AG09319 (cell line): Measurements from ENCODE around the gene PAPPA.

Experiments used
- DNase-seq: peaks from one replicate; pipeline ENCODE4 v3.0.0-alpha.2; 2010; ENCODE audit warnings: low read depth; ENCODE audit errors: extremely low read depth
- CTCF ChIP-seq: IDR thresholded peaks from 2 replicates; pipeline ENCODE4 v1.5.1; 2011; ENCODE audit warnings: low read depth, mild to moderate bottlenecking, inconsistent platforms, low read length, moderate library complexity

PAPPA gene

GRCh38 chr9:116234081-116234480 is 80.5 kb downstream of the PAPPA start:
- TF ChIP-seq CTCF: no peak
- peak; percentile 60 for DNase-seq

DNA sequence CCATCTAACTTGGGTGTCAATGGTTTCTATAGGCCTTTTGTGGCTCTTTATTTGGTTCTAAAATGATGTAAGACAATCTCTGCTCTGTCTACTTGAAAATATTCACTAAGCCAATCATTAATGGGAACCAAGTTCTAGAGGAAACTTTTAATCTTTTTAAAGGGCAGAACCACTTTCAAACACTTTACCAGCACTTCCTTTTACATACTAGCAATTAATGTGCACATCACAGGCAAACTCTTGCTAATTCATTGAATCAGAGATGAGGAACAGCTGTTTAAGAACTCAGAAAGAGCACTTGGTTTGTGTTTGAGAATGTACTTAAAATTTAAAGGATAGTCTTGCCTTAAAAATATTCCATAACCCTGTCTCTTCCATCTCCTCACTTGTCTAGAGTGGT is 83.4 kb downstream of the PAPPA start:
- TF ChIP-seq CTCF: no peak
- DNase-seq: no peak

DNA sequence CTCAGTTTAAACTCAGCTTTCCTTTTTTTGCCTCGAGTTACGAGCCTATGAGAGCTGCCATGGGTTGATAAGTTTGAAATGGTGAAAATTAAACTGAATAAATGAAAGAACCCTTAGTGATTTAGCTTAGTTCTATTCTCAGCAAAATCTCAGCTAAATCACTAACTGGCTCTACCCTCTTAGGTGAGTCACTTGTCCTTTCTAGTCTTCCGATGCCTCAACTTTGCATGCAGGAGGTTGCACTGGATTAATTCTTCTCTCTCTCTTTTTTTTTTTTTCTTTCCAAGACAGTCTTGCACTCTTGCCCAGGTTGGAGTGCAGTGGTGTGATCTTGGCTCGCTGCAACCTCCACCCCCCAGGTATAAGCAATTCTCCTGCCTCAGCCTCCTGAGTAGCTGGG is 83.9 kb downstream of the PAPPA start:
- DNase-seq: no peak
- TF ChIP-seq CTCF: no peak

DNA sequence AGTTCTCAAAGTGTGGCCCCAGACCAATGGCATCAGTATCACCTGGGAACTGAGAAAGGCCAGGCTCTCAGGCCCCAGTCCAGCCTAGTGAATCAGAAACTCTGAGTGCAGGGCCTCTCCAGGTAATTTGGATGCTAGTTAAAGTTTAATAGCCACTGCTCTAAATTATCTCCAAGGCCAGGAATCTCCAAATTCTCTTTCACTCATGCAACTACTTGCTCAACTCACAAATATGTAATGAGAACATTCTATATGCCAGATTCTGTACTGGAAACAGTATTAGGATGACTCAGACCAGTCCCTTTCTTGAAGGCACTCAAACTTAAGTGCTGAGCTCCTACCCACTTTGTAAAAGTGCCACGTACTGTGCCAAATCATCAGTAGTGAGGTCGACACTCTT is 84.6 kb downstream of the PAPPA start:
- peak; percentile 34 for DNase-seq
- TF ChIP-seq CTCF: no peak

- TF ChIP-seq CTCF: no peak
- DNase-seq: no peak
These were observed 85.3 kb downstream of the PAPPA start for GRCh38 chr9:116238776-116239340.

GRCh38 chr9:116243708-116244107 is 90.1 kb downstream of the PAPPA start:
- no peak for DNase-seq
- no peak for TF ChIP-seq CTCF

DNA sequence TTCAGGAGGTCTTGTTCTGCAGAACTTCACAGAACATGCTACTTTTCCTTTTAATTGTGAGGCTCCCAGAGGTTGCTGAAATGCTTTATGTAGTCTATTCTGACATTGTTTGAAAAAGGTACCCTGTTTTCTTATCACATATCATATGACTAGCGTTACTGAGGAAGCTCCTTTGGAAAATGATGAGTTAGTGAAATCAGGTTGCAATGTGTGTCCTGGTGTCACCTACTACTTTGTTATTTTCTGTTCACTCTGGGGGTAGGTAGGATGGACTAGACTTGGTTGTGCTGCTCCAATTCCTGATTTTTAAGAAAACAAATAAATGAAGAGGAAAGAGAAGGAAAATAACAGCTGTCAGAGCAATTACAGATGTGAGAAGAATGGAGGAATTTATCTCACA is 93.7 kb downstream of the PAPPA start:
- no peak for TF ChIP-seq CTCF
- no peak for DNase-seq
